H1 (cell line): Measurements from ENCODE around the gene ACTN3. TPM values are rescaled to one million over a fixed set of nuclear protein-coding genes. Genes with fewer than 3 reads are reported as not detected.

ENCODE experiments used
- SIX5 ChIP-seq: IDR thresholded peaks from 2 replicates; pipeline ENCODE4 v1.6.1; 2011; ENCODE audit warnings: mild to moderate bottlenecking, low read depth, low read length
- polyA plus RNA-seq, 7 experiments: library from polyadenylated mRNA; depleted of rRNA in 3 of 7; stranded (reverse) in 5 of 7; unstranded in 2 of 7; fragments of >200 nt in 5 of 7; fragments of 200-250 nt in 2 of 7; gene quantifications; 1 replicate in 5 of 7; 2 replicates in 1 of 7; 4 replicates in 1 of 7; pipeline versions ENCODE4 v1.2.1 to v1.2.3, GENCODE V29; 2011 to 2013; ENCODE audit warnings: missing spikeins in 2 of 7, mixed read lengths in 2 of 7
- total RNA-seq: library from RNA; stranded (reverse); fragmentation: NEBNext Ultra II Directional; extraction: Animal tissue kit (Norgen Biotek cat#: 25700); gene quantifications from 2 replicates; pipeline ENCODE4 v1.2.1, GENCODE V29; 2021

ACTN3 gene
- total and polyA plus RNA-seq, 2 of the 8 experiments (the other 6 are each of a cell fraction or from before 2014, with no cell fraction given): 30.8 to 36.7 TPM

- no peak for TF ChIP-seq SIX5
These were observed 4.8 kb upstream of the ACTN3 start (continued) for GRCh38 chr11:66541892-66542291.
